GM12891 (cell line): ENCODE data around the gene MALAT1.

Experiments
- DNase-seq: peaks from one replicate; pipeline ENCODE4 v3.0.0; 2011; ENCODE audit warnings: low spot score; ENCODE audit not compliant: insufficient read length
- FAIRE-seq: peaks from 2 replicates; lab custom pipeline; 2011; peaks lifted over from hg19 to GRCh38; lab: Jason Lieb, UNC
- PAX5 ChIP-seq: IDR thresholded peaks from 2 replicates; pipeline ENCODE4 v1.6.1; 2011; ENCODE audit warnings: low read length, moderate library complexity, mild to moderate bottlenecking; ENCODE audit not compliant: insufficient read depth, severe bottlenecking
- POLR2A ChIP-seq: IDR thresholded peaks from 2 replicates; pipeline ENCODE4 v1.6.1; 2011; ENCODE audit warnings: low read depth, low read length, control low read depth
- POLR2AphosphoS5 ChIP-seq: IDR thresholded peaks from 2 replicates; pipeline ENCODE4 v1.6.1; 2011; ENCODE audit warnings: low read depth, low read length, control low read depth
- POU2F2 ChIP-seq: IDR thresholded peaks from 2 replicates; pipeline ENCODE4 v1.6.1; 2011; ENCODE audit warnings: low read depth, mild to moderate bottlenecking, control low read depth, low read length, moderate library complexity
- SPI1 ChIP-seq: IDR thresholded peaks from 2 replicates; pipeline ENCODE4 v1.6.1; 2011; ENCODE audit warnings: low read depth, low read length, control low read depth
- TAF1 ChIP-seq: IDR thresholded peaks from 2 replicates; pipeline ENCODE4 v1.6.1; 2011; ENCODE audit warnings: low read depth, low read length, control low read depth

MALAT1 gene

DNA sequence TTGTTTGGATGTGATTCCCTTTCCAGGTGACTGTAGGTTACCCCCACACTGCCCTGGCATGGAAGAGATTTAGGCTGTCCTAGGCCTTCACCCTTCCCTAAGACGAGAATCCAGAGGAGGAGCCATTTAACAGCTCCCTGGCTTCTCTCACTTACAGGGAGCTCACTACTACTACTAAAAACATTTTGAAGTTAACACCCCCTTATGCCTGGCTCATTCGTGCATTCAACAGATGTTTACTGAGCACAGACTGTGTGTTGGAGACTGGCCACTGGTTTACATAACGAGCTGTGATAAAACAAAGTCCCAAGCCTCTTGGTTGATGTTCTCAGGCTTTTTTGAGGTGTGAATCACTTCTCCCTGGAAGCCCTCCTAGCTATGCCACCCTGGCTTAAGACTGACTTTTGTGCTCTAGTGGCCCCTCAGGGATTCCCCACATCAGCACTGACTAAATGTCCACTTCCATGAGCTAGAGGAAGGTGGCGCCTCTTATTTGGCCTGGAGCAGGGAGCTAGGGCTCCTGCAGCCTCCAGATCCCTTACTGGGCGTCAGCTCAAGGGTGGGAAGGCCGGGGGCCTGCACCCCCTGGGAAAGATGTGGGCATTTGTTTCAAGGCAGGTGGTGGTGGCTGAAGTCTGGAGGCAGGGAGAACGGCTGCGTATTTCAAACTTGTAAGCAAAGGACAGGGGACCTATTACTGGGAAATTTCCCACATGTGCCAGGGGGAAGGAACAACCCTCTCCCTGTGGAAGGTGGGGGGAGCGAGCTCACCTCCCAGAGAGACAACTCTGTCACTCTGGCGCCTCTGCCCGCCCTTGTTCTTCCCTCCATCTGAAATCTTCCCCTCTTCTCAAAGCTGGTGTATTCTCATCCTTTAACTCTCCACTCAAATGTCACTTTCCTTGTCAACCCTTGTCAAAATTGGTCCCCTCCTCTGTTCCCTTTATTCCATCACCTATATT lies 19.4 kb upstream of the MALAT1 start:
- DNase-seq (no peak), FAIRE-seq (no peak)
- TF ChIP-seq POLR2AphosphoS5, result no peak
- TF ChIP-seq SPI1, result no peak
- TF ChIP-seq TAF1, result no peak
- no peak for TF ChIP-seq POLR2A
- no peak for TF ChIP-seq PAX5
- no peak for TF ChIP-seq POU2F2

DNA sequence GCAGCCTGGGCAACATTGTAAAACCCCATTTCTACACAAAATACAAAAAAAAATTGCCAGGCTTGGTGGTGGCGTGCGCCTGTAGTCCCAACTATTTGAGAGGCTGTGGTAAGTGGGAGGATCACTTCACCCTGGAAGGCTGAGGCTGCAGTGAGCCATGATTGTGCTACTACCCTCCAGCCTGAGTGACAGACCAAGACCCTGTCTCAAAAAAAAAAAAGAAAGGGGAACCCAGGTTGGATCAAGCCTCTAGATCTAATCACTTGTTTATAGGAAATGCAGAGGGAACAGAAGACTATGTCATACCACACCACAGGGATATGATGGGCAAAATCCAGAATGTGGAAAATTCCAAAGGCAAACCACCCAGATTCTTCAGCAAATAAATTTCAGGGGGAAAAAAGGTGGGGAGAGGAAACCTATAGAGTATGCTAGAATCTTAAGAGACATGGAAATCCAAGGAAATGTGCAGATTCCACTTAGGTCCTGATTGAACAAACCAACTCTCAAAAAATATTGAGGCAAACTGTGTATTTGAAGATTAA lies 16.5 kb upstream of the MALAT1 start:
- DNase-seq (no peak), FAIRE-seq (no peak)
- TF ChIP-seq POU2F2, result no peak
- TF ChIP-seq TAF1, result no peak
- no peak for TF ChIP-seq POLR2A
- no peak for TF ChIP-seq POLR2AphosphoS5

DNA sequence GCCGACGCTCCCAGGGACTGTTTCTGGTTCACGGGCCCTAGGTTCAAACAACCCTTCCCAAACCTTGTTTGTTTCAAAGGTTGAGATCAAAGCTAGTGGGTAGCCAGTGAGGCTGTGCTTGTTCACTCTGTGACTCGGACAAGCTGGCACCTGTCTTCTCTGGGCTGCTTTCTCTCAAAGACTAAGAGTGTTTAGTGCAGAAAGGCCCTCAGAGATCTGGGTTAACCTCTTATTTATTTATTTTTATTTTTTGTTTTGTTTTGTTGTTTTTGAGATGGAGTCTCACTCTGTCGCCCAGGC lies 13.0 kb upstream of the MALAT1 start:
- no peak for FAIRE-seq
- no peak for DNase-seq
- no peak for TF ChIP-seq PAX5
- no peak for TF ChIP-seq TAF1
- no peak for TF ChIP-seq POLR2AphosphoS5
- no peak for TF ChIP-seq SPI1
- no peak for TF ChIP-seq POLR2A
- no peak for TF ChIP-seq POU2F2

DNA sequence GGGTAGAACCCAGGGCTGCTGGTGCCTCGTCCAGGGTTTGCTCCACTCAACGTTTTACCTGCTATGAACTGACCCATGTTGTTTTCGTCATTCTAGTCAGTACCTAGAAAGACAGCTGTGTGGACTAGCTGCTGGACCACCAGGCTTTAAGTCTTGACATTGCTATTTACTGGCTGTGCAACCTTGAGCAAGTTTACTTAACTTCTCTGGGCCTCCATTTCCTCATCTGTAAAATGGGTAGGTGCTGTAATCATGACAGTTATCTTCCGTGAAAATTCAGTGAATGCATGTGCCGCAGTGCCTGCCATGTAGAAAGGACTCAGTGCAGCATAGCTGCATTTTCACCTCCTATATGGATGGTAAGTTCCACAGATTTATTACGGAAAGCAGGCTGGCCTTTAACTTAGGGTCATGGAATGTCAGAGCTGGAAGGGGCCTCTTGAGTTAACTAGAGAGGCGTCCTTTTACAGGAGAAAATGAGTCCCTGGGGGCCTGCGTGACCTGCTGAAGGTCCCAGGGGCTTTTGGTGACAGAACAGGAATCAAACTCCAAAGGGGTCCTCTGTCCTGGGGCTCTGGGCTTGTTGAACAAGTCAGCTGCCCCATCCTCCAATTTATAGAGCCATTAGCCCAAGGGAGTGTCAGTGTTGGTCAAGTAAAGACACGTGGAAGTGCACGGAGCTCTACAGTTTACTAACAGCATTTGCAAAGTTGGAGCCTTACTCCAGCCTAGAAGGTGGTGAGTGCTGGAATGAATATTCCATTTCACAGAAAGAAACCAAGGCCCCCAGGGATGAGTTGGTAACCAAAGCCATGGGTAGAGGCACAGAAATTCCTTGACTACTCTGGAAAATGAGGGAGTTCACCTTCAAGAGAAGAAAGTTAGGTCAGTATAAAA lies 12.0 kb upstream of the MALAT1 start:
- FAIRE-seq, result no peak
- no peak for DNase-seq
- TF ChIP-seq TAF1, result 0 out of 2 replicates have a peak, but pooled peaks have one; percentile 14
- no peak for TF ChIP-seq POLR2AphosphoS5
- no peak for TF ChIP-seq POU2F2
- TF ChIP-seq SPI1, result no peak
- no peak for TF ChIP-seq POLR2A
- TF ChIP-seq PAX5, result no peak

DNA sequence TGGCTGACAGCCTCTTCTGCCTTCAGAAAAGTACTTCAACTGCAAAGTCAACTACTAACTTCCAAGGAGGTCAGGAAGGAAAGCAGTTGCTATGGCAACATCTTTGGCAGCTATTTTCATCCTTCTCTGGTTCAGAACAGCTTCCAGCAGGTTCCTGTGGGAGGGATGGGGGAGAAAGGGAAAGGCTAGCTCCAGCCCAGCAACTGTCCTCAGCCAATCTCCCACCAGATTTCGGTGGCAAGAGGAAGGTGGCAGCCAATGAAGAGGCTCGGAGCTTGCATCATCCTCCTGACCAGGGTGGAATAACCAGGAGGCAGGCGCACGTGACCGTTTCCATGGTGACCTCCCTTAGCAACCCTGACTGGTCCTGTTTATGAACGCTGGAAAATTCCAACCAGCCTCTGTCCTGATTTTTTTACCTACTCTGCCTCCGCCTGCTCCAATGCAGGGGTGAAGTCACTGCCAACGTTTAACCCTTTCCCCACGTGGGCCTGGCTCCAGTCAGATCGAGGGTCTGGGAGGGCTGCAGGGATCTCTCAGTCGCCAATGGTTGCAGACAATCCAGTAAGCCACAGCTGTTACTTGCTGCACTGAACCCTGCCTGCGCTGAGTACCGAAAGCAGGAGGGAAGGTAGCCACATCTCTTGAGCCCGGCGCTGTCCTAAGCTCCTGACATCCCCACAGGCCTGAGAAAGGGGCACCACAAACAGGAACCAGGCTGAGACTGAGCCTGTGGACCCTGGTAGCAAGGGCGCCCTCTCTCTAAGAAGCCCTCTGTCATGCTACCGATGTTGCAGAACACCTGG lies 11.2 kb upstream of the MALAT1 start:
- FAIRE-seq (peak; percentile 54), DNase-seq (no peak)
- no peak for TF ChIP-seq POLR2AphosphoS5
- TF ChIP-seq SPI1, result no peak
- TF ChIP-seq PAX5, result no peak
- no peak for TF ChIP-seq POLR2A
- TF ChIP-seq POU2F2, result no peak
- no peak for TF ChIP-seq TAF1

DNA sequence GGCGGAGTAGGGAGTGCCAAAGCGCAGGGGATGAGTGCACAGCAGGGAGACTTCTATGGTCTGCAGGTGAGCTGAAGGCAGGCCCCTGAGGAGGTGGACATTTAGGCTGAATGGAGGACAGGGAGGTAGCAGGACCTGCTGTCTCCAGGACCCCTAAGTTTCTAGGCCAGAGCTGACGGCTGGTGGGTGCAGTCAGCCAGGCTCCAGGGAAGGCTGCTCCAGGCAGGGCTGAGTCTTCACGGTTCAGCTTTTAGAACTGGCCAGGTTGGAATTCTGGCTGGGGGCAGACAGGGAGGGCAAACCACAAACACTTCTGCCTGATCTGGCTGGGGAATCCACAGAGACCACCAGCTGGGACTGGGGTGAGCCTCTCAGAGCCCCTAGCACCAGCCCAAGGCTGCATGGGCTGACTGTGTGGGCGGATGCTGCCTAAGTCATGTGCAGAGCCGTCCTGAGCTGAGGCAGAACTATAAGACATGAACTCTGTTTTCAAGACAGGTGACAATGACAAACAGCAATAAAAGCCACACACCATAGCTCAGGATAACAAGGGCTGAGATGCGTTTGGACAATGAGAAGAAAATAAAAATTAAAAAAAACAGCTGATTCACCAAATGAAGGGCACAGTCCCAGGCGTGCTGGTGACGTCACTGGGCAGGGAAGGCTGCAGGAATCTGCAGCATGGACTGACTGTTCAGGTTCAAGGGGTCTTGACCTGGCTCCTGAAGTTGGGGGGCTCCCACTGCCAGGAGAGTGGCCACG lies 10.4 kb upstream of the MALAT1 start:
- TF ChIP-seq POU2F2 (no peak), POLR2A (no peak), TAF1 (no peak), SPI1 (no peak), POLR2AphosphoS5 (no peak), PAX5 (no peak)
- FAIRE-seq, result peak; percentile 47
- DNase-seq, result no peak

DNA sequence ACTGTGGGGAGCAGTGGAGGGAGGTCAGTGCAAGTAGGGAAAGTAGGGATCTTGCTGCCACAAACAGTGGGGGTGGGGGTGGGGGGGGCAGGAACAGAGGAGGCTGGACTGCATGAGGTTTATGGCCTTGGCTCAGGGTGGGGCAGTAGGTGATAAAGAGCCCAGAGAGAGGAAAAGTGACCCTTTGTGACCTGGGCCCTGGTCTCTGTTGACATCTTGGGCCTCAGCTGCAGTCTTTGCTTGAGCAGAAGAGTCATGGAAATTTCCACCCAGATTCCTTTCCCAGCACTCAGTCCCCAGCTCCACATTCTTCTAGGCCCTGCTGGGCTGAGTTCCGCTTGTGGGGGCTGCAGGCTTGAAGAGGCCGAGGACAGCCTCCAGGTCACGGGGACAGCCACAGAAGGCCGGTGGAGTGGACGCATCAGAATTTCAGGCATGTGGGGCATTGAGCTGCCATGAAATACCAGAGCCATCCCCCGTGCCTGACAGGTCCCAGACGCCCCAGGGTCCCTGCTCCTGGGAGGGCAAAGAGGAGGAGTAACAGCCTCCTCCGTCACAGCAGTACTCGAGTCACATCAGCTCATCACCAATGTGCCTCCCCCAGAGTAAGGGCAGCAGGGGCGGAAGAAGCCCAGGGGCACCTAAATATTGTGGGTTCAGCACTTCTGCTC lies 9.7 kb upstream of the MALAT1 start:
- no peak for TF ChIP-seq TAF1
- no peak for TF ChIP-seq POLR2AphosphoS5
- TF ChIP-seq POU2F2, result no peak
- DNase-seq, result no peak
- FAIRE-seq, result no peak

DNA sequence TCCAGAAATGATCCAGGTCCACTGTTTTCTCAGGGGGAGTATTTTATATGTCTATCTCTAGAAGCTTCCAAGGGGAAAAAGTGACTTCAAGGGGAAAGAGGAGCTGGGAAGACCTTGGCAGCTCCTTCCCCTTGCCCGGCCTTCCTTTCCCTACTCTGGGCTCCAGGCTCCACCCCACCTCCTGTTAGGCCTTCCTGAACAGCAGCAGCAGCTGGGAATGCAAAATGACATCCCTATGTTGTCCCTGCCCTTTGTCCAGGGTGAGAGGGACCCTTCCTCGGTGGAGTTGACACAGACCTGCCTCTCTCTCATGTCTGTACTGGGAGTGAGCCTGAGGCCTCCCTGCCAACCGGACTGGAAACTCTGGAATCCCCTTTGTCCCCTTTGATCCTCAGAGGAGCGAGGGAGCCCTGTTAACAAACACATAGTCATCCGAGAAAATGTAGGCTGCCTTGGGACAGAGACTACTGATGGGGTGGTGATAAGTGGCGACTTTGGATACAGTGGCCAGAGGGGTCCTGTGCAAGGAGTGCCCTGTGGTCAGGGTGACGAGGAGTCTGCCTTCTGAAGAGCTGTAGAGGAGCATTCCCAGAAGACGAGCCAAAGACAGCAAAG lies 9.0 kb upstream of the MALAT1 start:
- DNase-seq (no peak), FAIRE-seq (no peak)
- TF ChIP-seq POU2F2 (no peak), PAX5 (no peak), POLR2A (no peak), SPI1 (no peak), TAF1 (no peak), POLR2AphosphoS5 (no peak)
